ENCODE measurements around the gene VSTM2B. TPM values are rescaled to one million over a fixed set of nuclear protein-coding genes. Genes with fewer than 3 reads are reported as not detected.

VSTM2B gene
- polyA plus RNA-seq, 1 of the 3 experiments (the other 2 are of a cell fraction) = not detected

- Histone ChIP-seq H3K9me2 (no peaks in the 10 kb centered on the region), H3K4me3 (ENCODE audit: low read depth in 2 of 2, low read length in 1 of 2) (no peak overlapping the region), H3F3A (replicated peaks; ENCODE audit: insufficient read depth) (no peaks in the 10 kb centered on the region), H3K27ac (ENCODE audit: low read depth in 2 of 2, low read length in 1 of 2) (no peak overlapping the region), H3K27me3 (ENCODE audit: insufficient read depth) (peaks cover 34% of the 10 kb centered on the region), H3K4me1 (ENCODE audit: control insufficient read depth in 1 of 2, insufficient read depth in 2 of 2, low read depth in 1 of 2, low read length in 1 of 2) (no peaks in the 10 kb centered on the region), H3K4me2 (no peak overlapping the region), H3K9ac (no peak overlapping the region), H3K79me2 (ENCODE audit: insufficient read depth) (no peaks in the 10 kb centered on the region), H2AFZ (ENCODE audit: low read depth) (no peak overlapping the region), H4K20me1 (ENCODE audit: insufficient read depth) (no peaks in the 10 kb centered on the region), H3K9me3 (no peaks in the 10 kb centered on the region), H3K36me3 (replicated peaks in 1 of 2; ENCODE audit: control insufficient read depth in 1 of 2, insufficient read depth in 2 of 2, low read length in 1 of 2) (no peaks in the 10 kb centered on the region)
- ChIA-PET CTCF (no interaction called here), POLR2A (no interaction called here)
- TF ChIP-seq, protein P1, sequence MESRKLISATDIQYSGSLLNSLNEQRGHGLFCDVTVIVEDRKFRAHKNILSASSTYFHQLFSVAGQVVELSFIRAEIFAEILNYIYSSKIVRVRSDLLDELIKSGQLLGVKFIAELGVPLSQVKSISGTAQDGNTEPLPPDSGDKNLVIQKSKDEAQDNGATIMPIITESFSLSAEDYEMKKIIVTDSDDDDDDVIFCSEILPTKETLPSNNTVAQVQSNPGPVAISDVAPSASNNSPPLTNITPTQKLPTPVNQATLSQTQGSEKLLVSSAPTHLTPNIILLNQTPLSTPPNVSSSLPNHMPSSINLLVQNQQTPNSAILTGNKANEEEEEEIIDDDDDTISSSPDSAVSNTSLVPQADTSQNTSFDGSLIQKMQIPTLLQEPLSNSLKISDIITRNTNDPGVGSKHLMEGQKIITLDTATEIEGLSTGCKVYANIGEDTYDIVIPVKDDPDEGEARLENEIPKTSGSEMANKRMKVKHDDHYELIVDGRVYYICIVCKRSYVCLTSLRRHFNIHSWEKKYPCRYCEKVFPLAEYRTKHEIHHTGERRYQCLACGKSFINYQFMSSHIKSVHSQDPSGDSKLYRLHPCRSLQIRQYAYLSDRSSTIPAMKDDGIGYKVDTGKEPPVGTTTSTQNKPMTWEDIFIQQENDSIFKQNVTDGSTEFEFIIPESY (IDR thresholded peaks at IDR 0.05; ENCODE audit: borderline replicate concordance, low read depth) = no peak
- TF ChIP-seq, protein P2, sequence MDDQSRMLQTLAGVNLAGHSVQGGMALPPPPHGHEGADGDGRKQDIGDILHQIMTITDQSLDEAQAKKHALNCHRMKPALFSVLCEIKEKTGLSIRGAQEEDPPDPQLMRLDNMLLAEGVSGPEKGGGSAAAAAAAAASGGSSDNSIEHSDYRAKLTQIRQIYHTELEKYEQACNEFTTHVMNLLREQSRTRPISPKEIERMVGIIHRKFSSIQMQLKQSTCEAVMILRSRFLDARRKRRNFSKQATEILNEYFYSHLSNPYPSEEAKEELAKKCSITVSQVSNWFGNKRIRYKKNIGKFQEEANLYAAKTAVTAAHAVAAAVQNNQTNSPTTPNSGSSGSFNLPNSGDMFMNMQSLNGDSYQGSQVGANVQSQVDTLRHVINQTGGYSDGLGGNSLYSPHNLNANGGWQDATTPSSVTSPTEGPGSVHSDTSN (IDR thresholded peaks at IDR 0.05) = no peak
- TF ChIP-seq FOXM1 (IDR thresholded peaks at IDR 0.05; ENCODE audit: low read depth) (no peak), NFIC (IDR thresholded peaks at IDR 0.05; ENCODE audit: borderline replicate concordance) (no peak), SMC3 (IDR thresholded peaks at IDR 0.05; ENCODE audit: low read depth, low read length) (no peak), EZH2phosphoT487 (IDR thresholded peaks at IDR 0.05; ENCODE audit: borderline replicate concordance, low read depth) (no peak), EP300 (IDR thresholded peaks at IDR 0.05; ENCODE audit: borderline replicate concordance in 1 of 2, low read depth in 1 of 2, low read length in 1 of 2) (no peak), ELF1 (IDR thresholded peaks at IDR 0.05) (no peak), TCF12 (IDR thresholded peaks at IDR 0.05) (no peak), MXI1 (IDR thresholded peaks at IDR 0.05; ENCODE audit: low read depth, low read length) (no peak), RAD21 (IDR thresholded peaks at IDR 0.05; ENCODE audit: low read length) (no peak)
- DNase-seq = no peak
- WGBS (ENCODE audit: low lambda C conversion rate) = 8% methylated on average over 2 of the region's 19 CpGs
These were observed 39.4 kb downstream of the VSTM2B start for GRCh38 chr19:29565171-29565570.

DNA sequence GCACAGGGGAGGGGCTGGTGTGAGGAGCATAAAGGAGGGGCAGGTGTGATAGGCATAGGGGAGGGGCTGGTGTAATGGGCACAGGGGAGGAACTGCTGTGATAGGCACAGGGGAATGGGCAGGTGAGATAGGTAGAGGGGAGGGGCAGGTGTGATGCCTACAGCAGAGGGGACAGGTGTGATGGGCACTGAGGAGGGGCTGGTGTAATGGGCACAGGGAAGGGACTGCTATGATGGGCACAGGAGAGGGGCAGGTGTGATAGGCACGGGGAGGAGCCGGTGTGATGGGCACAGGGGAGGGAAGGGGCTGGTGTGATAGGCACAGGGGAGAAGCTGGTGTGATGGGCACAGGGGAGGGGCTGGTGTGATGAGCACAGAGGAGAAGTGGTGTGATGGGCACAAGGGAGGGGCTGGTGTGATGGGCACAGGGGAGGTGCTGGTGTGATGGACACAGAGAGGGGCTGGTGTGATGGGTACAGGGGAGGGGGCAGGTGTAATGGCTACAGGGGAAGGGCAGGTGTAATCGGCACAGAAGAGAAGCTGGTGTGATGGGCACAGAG, 40.8 kb downstream of the VSTM2B start:
- 8% methylated on average over 3 of the region's 3 CpGs for WGBS (ENCODE audit: low lambda C conversion rate)
- H3K27me3 ChIP-seq (ENCODE audit: insufficient read depth) = peaks cover 34% of the 10 kb centered on the region
- no peak overlapping the region for H3K9ac ChIP-seq
- H3K36me3 ChIP-seq (replicated peaks in 1 of 2; ENCODE audit: control insufficient read depth in 1 of 2, insufficient read depth in 2 of 2, low read length in 1 of 2) = no peaks in the 10 kb centered on the region
- H3K4me1 ChIP-seq (ENCODE audit: control insufficient read depth in 1 of 2, insufficient read depth in 2 of 2, low read depth in 1 of 2, low read length in 1 of 2) = no peaks in the 10 kb centered on the region
- no peaks in the 10 kb centered on the region for H3K79me2 ChIP-seq (ENCODE audit: insufficient read depth)
- no peaks in the 10 kb centered on the region for H3F3A ChIP-seq (replicated peaks; ENCODE audit: insufficient read depth)
- DNase-seq = no peak
- no peaks in the 10 kb centered on the region for H3K9me2 ChIP-seq
- H4K20me1 ChIP-seq (ENCODE audit: insufficient read depth) = no peaks in the 10 kb centered on the region
- no peak overlapping the region for H3K4me3 ChIP-seq (ENCODE audit: low read depth in 2 of 2, low read length in 1 of 2)
- no peak overlapping the region for H3K4me2 ChIP-seq
- H2AFZ ChIP-seq (ENCODE audit: low read depth) = no peak overlapping the region
- POLR2A ChIA-PET = no interaction called here
- CTCF ChIA-PET = no interaction called here
- H3K27ac ChIP-seq (ENCODE audit: low read depth in 2 of 2, low read length in 1 of 2) = no peak overlapping the region
- H3K9me3 ChIP-seq = no peaks in the 10 kb centered on the region
- TF ChIP-seq RCOR1 (IDR thresholded peaks at IDR 0.05; ENCODE audit: low read length) (no peak), TAF1 (IDR thresholded peaks at IDR 0.05; ENCODE audit: borderline replicate concordance, low read depth, low read length) (no peak), FOXM1 (IDR thresholded peaks at IDR 0.05; ENCODE audit: low read depth) (no peak), RXRA (IDR thresholded peaks at IDR 0.05; ENCODE audit: borderline replicate concordance, low read depth) (no peak), MXI1 (IDR thresholded peaks at IDR 0.05; ENCODE audit: low read depth, low read length) (no peak), RFX5 (IDR thresholded peaks at IDR 0.05; ENCODE audit: low read length) (no peak), IRF3 (IDR thresholded peaks at IDR 0.05; ENCODE audit: low read depth, low read length) (no peak), GABPA (IDR thresholded peaks at IDR 0.05; ENCODE audit: low read depth) (no peak), RAD21 (IDR thresholded peaks at IDR 0.05; ENCODE audit: low read length) (no peak), YY1 (IDR thresholded peaks at IDR 0.05; ENCODE audit: low read depth) (no peak), EZH2phosphoT487 (IDR thresholded peaks at IDR 0.05; ENCODE audit: borderline replicate concordance, low read depth) (no peak), TEAD4 (IDR thresholded peaks at IDR 0.05; ENCODE audit: borderline replicate concordance, insufficient read depth) (no peak), POLR2AphosphoS5 (IDR thresholded peaks at IDR 0.05; ENCODE audit: low read depth, low read length) (no peak)
- TF ChIP-seq, protein P3, sequence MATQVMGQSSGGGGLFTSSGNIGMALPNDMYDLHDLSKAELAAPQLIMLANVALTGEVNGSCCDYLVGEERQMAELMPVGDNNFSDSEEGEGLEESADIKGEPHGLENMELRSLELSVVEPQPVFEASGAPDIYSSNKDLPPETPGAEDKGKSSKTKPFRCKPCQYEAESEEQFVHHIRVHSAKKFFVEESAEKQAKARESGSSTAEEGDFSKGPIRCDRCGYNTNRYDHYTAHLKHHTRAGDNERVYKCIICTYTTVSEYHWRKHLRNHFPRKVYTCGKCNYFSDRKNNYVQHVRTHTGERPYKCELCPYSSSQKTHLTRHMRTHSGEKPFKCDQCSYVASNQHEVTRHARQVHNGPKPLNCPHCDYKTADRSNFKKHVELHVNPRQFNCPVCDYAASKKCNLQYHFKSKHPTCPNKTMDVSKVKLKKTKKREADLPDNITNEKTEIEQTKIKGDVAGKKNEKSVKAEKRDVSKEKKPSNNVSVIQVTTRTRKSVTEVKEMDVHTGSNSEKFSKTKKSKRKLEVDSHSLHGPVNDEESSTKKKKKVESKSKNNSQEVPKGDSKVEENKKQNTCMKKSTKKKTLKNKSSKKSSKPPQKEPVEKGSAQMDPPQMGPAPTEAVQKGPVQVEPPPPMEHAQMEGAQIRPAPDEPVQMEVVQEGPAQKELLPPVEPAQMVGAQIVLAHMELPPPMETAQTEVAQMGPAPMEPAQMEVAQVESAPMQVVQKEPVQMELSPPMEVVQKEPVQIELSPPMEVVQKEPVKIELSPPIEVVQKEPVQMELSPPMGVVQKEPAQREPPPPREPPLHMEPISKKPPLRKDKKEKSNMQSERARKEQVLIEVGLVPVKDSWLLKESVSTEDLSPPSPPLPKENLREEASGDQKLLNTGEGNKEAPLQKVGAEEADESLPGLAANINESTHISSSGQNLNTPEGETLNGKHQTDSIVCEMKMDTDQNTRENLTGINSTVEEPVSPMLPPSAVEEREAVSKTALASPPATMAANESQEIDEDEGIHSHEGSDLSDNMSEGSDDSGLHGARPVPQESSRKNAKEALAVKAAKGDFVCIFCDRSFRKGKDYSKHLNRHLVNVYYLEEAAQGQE (IDR thresholded peaks at IDR 0.05; ENCODE audit: low read depth, low read length) = no peak
